PC-9 (cell line): Measurements from ENCODE around the gene MYH15. TPM values are rescaled to one million over a fixed set of nuclear protein-coding genes. Genes with fewer than 3 reads are reported as not detected.

Experiments
- Bru-seq: library from RNA; stranded (reverse); fragments of 400-500 nt; gene quantifications from one replicate; lab custom pipeline; 2021; lab: Mats Ljungman, UMichigan
- BruChase-seq, 2 experiments: library from RNA; stranded (reverse); fragments of 400-500 nt; gene quantifications; one replicate each; lab custom pipeline; 2021; lab: Mats Ljungman, UMichigan
- BruUV-seq: library from RNA; stranded (reverse); fragments of 400-500 nt; replicated peaks from 2 replicates; lab custom pipeline; 2021; lab: Mats Ljungman, UMichigan
- CTCF ChIA-PET: fragments of 300-600 bp; sonication (Branson Sonifier 250); formaldehyde crosslinking; loops from one replicate; lab custom pipeline; 2022; ENCODE audit warnings: antibody characterized with exemption; lab: Charles Lee
- POLR2A ChIA-PET: fragments of 300-600 bp; sonication (Branson Sonifier 250); formaldehyde crosslinking; loops from one replicate; lab custom pipeline; 2022; ENCODE audit warnings: antibody characterized with exemption; ENCODE audit not compliant: unreplicated experiment; lab: Charles Lee
- DNase-seq, 2 experiments: peaks; one replicate each; pipeline versions ENCODE4 v3.0.0 to v3.0.0-alpha.2; 2015 to 2022; ENCODE audit warnings: mixed read lengths in 1 of 2
- H2AFZ ChIP-seq: fragments of 200-600 bp; sonication (generic); 2 replicates; pipeline ENCODE4 v1.8.1; 2017; ENCODE audit warnings: antibody characterized with exemption
- H3F3A ChIP-seq: fragments of 200-600 bp; sonication (generic); 2 replicates; pipeline ENCODE4 v1.8.1; 2017; ENCODE audit warnings: antibody characterized with exemption, mild to moderate bottlenecking, low read depth; ENCODE audit not compliant: insufficient read depth
- H3K27ac ChIP-seq: fragments of 200-600 bp; sonication (generic); 2 replicates; pipeline ENCODE4 v1.6.1; 2016; ENCODE audit warnings: mixed run types
- H3K27me3 ChIP-seq: fragments of 200-600 bp; sonication (generic); 2 replicates; pipeline ENCODE4 v1.6.1; 2016; ENCODE audit warnings: low read depth, mixed run types; ENCODE audit not compliant: insufficient read depth
- H3K36me3 ChIP-seq: fragments of 200-600 bp; sonication (generic); 2 replicates; pipeline ENCODE4 v1.6.1; 2016; ENCODE audit warnings: low read depth, mixed run types
- H3K4me1 ChIP-seq: fragments of 200-600 bp; sonication (generic); replicated peaks from 2 replicates; pipeline ENCODE4 v1.6.1; 2016; ENCODE audit warnings: mixed run types; ENCODE audit not compliant: insufficient read depth
- H3K4me2 ChIP-seq: fragments of 200-600 bp; sonication (generic); 2 replicates; pipeline ENCODE4 v1.6.1; 2017; ENCODE audit warnings: mixed run types
- H3K4me3 ChIP-seq: fragments of 200-600 bp; sonication (generic); 2 replicates; pipeline ENCODE4 v1.6.1; 2016; ENCODE audit warnings: mixed run types
- H3K79me2 ChIP-seq: fragments of 200-600 bp; sonication (generic); 2 replicates; pipeline ENCODE4 v1.6.1; 2017; ENCODE audit warnings: low read depth, mixed run types
- H3K9me2 ChIP-seq: fragments of 200-600 bp; sonication (generic); 2 replicates; pipeline ENCODE4 v1.8.1; 2017; ENCODE audit warnings: mild to moderate bottlenecking; ENCODE audit not compliant: insufficient read depth
- H3K9me3 ChIP-seq: fragments of 200-600 bp; sonication (generic); 2 replicates; pipeline ENCODE4 v1.8.1; 2016; ENCODE audit warnings: low read depth; ENCODE audit not compliant: insufficient read depth
- H4K20me1 ChIP-seq: fragments of 200-600 bp; sonication (generic); 2 replicates; pipeline ENCODE4 v1.8.1; 2017; ENCODE audit not compliant: insufficient read depth
- EZH2 ChIP-seq: fragments of 200-600 bp; sonication (generic); IDR thresholded peaks from 2 replicates; pipeline ENCODE4 v1.8.0; 2017; ENCODE audit warnings: antibody characterized with exemption, low read depth
- intact Hi-C: fragments of 100-400 bp; cut with micrococcal nuclease; formaldehyde crosslinking; loops from one replicate; pipeline ENCODE4 v1.10.0; 2022; ENCODE audit not compliant: unreplicated experiment
- long read RNA-seq: library from polyadenylated mRNA; stranded (forward); transcript quantifications from one replicate; pipeline ENCODE4 v2.0.0, GENCODE V29; 2022
- total RNA-seq: library from RNA; stranded (reverse); gene quantifications from 2 replicates; pipeline ENCODE4 v1.2.3, GENCODE V29; 2021
- TF ChIP-seq, protein P1 (sequence below): fragments of 200-600 bp; sonication (generic); conservative IDR thresholded peaks from 2 replicates; pipeline ENCODE4 v1.6.1; 2017; ENCODE audit warnings: mixed run types, antibody characterized with exemption, mild to moderate bottlenecking, moderate library complexity

Gene MYH15
- total RNA-seq (0.95 and 2.3 TPM in 2 replicates), Bru-seq, nascent RNA (percentile 42 among the genes with signal in this experiment), BruChase-seq, experiment 1, labeled RNA remaining after a 2-hour chase (percentile 30 among the genes with signal in this experiment), BruChase-seq, experiment 2, labeled RNA remaining after a 6-hour chase (percentile 44 among the genes with signal in this experiment)
- long read RNA-seq, partial matches to known transcripts: 0 of 3 reads
- long read RNA-seq, other reads (novel, unspliced or antisense): 3 of 3 reads

GRCh38 chr3:108510496-108510895 is at the start of gene MYH15:
TSS of gene MYH15 (minus strand) at chr3:108510596. CDS start at chr3:108510530, 66 bp downstream.
- BruUV-seq: no TSS peak
- Histone ChIP-seq H3K4me3 (no peak within 1 kb of the TSS), H3K9me3 (no peaks in the 10 kb centered on the region), H3K36me3 (no peaks in the 10 kb centered on the region), H3K79me2 (no peaks in the 10 kb centered on the region), H3K27ac (no peak within 1 kb of the TSS), H3F3A (no peaks in the 10 kb centered on the region), H2AFZ (no peak within 1 kb of the TSS; the same call in 1 of the 2 replicates), H3K4me2 (no peak within 1 kb of the TSS), H4K20me1 (no peaks in the 10 kb centered on the region), H3K9me2 (no peaks in the 10 kb centered on the region), H3K4me1 (no peaks in the 10 kb centered on the region), H3K27me3 (no peaks in the 10 kb centered on the region)
- no peak for DNase-seq
- CTCF ChIA-PET: interaction anchor here (0.7 kb wide), 1 partner anchor 33 kb away, joined by 4 read pairs; no protein-coding TSS in a partner anchor
- intact Hi-C loops: no loop called here
- POLR2A ChIA-PET: no interaction called here
- TF ChIP-seq, protein P1, sequence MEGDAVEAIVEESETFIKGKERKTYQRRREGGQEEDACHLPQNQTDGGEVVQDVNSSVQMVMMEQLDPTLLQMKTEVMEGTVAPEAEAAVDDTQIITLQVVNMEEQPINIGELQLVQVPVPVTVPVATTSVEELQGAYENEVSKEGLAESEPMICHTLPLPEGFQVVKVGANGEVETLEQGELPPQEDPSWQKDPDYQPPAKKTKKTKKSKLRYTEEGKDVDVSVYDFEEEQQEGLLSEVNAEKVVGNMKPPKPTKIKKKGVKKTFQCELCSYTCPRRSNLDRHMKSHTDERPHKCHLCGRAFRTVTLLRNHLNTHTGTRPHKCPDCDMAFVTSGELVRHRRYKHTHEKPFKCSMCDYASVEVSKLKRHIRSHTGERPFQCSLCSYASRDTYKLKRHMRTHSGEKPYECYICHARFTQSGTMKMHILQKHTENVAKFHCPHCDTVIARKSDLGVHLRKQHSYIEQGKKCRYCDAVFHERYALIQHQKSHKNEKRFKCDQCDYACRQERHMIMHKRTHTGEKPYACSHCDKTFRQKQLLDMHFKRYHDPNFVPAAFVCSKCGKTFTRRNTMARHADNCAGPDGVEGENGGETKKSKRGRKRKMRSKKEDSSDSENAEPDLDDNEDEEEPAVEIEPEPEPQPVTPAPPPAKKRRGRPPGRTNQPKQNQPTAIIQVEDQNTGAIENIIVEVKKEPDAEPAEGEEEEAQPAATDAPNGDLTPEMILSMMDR: no peak
- TF ChIP-seq EZH2: no peak

DNA sequence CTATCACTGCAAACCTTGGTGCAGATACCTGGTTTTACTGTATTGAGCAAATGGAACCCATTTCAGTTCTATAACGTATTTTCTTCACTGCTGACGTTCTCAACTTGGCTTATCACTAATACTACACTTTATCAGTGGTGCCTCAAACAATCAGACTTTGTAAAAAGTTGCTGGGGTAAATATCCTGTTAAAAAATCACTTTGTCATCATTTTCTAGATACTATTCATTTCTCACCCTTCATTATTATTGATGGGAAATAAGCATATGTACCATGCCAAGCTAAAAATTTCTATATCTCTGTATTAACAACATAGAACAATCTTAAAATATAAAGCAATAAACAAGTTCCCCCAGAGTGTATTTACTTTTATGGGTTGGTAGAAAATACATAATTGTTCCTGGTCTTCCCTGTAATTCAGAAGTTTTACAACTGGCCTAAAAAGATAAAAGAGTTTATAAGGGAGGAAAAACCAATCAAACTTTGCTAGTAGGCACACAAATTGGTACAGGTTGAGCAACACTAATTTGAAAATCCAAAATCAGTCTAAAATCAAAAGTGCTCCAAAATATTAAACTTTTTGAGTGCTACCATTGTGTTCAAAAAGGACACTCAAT is 45.7 kb upstream of the MYH15 start:
- Histone ChIP-seq H3K27ac (no peak overlapping the region), H3K27me3 (no peaks in the 10 kb centered on the region), H3K79me2 (no peaks in the 10 kb centered on the region), H3K4me2 (no peak overlapping the region), H3K4me1 (no peaks in the 10 kb centered on the region), H3K4me3 (no peak overlapping the region), H3F3A (no peaks in the 10 kb centered on the region), H3K9me3 (no peaks in the 10 kb centered on the region), H4K20me1 (no peaks in the 10 kb centered on the region), H2AFZ (no peak overlapping the region), H3K36me3 (peaks cover 37% of the 10 kb centered on the region), H3K9me2 (no peaks in the 10 kb centered on the region)
- no TSS peak for BruUV-seq
- TF ChIP-seq, protein P1: no peak
- no peak for TF ChIP-seq EZH2
- intact Hi-C loops: no loop called here
- DNase-seq: no peak
- CTCF ChIA-PET: no interaction called here
- POLR2A ChIA-PET: no interaction called here

DNA sequence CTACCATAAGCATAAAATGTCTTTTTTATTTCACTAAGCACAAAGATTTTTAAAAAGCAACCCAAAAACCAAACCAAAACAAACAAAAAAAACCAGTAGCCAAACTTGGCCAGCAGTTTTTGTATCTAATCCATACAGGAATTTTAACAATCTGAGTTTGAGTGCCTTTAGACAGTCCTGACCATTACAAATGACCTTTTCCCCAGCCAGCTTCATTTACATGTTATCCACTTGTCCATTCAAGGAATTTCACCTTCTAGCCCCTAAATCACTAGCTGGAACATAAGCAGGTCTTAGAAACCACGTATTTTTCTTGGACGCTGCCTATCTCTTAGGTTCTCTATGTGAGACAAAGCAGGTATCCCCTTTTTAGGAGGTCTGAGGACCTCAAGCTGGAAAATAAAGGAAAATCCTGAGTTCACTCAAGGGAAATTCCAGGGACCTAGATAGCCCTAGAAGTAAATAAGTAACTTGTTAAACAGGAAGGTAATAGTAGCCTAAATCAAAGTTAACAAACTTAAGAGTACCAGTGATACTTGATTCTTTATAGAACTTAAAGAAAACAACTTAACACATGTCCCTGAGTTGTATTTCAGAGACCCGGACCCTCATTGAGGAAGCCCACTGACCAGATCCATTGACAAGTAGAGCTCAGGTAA is 44.6 kb upstream of the MYH15 start:
- intact Hi-C loops: no loop called here
- Histone ChIP-seq H3K4me3 (no peak overlapping the region), H3K4me1 (no peaks in the 10 kb centered on the region), H3K36me3 (peaks cover 31% of the 10 kb centered on the region), H3K27ac (0 out of 2 replicates have a peak overlapping the region, but pooled peaks have one; percentile 0), H3K4me2 (no peak overlapping the region), H3K9me3 (no peaks in the 10 kb centered on the region), H3K79me2 (no peaks in the 10 kb centered on the region), H4K20me1 (no peaks in the 10 kb centered on the region), H3F3A (no peaks in the 10 kb centered on the region), H3K9me2 (no peaks in the 10 kb centered on the region), H3K27me3 (no peaks in the 10 kb centered on the region), H2AFZ (no peak overlapping the region)
- no peak for DNase-seq
- CTCF ChIA-PET: no interaction called here
- POLR2A ChIA-PET: no interaction called here
- TF ChIP-seq EZH2: no peak
- TF ChIP-seq, protein P1: no peak
- no TSS peak for BruUV-seq
